ENCODE results near the gene THAP8. TPM values are rescaled to one million over a fixed set of nuclear protein-coding genes. Genes with fewer than 3 reads are reported as not detected.

Gene THAP8
- total and polyA plus RNA-seq, 2 donors (not counting 3 experiments of a cell fraction or from before 2014, with no cell fraction given) = 2.9 to 6.6 TPM

DNA sequence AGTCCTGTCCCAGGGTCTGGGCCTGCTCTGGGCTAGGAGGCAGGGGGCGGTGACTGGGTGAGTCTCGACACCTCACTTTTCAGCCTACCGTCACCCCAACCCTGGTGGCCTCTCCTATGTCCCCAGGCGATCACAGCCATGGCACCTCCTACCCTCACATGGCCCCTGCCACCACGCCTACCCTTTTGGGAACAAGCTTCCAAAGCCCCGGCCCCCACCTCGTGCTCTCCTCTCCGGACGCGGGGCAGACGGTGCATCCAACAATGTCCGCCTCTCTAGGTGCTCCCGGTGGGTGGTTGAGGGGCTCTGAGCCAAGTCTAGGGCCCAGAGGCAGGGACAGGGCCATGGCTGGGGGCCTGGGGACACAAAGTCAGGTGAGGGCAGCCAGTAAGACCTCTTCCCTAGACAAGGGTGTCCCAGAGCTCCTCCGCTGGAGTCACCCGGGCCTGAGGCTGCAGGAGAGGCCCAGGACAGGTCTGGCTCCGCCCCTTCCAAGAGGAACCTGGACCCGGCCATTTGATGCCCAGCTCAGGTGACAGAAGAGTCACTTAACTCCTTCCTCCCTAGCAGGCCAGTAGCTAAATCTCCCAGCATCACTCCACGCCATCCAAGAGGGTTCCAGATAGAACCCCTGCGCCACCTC, 45.6 kb downstream of the THAP8 start, which contains the start of gene SYNE4:
Gene SYNE4, minus strand, starts transcription at position 478 of the 643 bp plus-strand sequence. Its CDS starts 132 bp downstream, at position 346.
- H3K27ac ChIP-seq (ENCODE audit: insufficient read depth, low read depth, low read length) = no peak within 1 kb of the TSS
- H4K20me1 ChIP-seq (replicated peaks; ENCODE audit: control insufficient read depth, extremely low read depth, insufficient read depth, low read length) = no peaks in the 10 kb centered on the region
- FAIRE-seq (no peak), DNase-seq (ENCODE audit: low read depth, low spot score) (no peak)
- no peak within 1 kb of the TSS for H3K9ac ChIP-seq (replicated peaks; ENCODE audit: extremely low read depth, insufficient read depth, low read length)
- dilution Hi-C loops (cut with MboI; ENCODE audit: extremely low pct_ligation_motif_present, low sequenced_read_pairs) = no loop called here
- H3K79me2 ChIP-seq (ENCODE audit: control insufficient read depth, insufficient read depth, low read length) = no peaks in the 10 kb centered on the region
- H3K27me3 ChIP-seq (ENCODE audit: control insufficient read depth in 2 of 2, insufficient read depth in 2 of 2, low read length in 2 of 2) = no peaks in the 10 kb centered on the region
- H3K4me1 ChIP-seq (ENCODE audit: control insufficient read depth, extremely low read depth, insufficient read depth, low read length) = peaks cover 8% of the 10 kb centered on the region
- no peaks in the 10 kb centered on the region for H3K9me1 ChIP-seq (replicated peaks; ENCODE audit: control insufficient read depth, extremely low read depth, insufficient read depth, low read length)
- peak within 1 kb of the TSS in 1 of 3 experiments; percentile 20 for H3K4me3 ChIP-seq (replicated peaks in 1 of 3; ENCODE audit: insufficient read depth in 1 of 3, low read depth in 1 of 3, low read length in 3 of 3)
- TF ChIP-seq POLR2AphosphoS5 (IDR thresholded peaks at IDR 0.05; ENCODE audit: insufficient read depth, low read depth, low read length) (no peak), EZH2 (IDR thresholded peaks at IDR 0.05; ENCODE audit: borderline replicate concordance, low read depth, low read length, severe bottlenecking) (no peak), POLR2A (IDR thresholded peaks at IDR 0.05; ENCODE audit: low read depth, low read length) (no peak), GATA2 (IDR thresholded peaks at IDR 0.05; ENCODE audit: insufficient read depth, insufficient read length, low read depth, low read length) (no peak), JUN (IDR thresholded peaks at IDR 0.05; ENCODE audit: borderline replicate concordance, insufficient read depth, insufficient read length, low read depth) (no peak), MAX (IDR thresholded peaks at IDR 0.05; ENCODE audit: insufficient read depth, insufficient read length) (no peak), MYC (IDR thresholded peaks at IDR 0.05; ENCODE audit: low read depth, low read length) (no peak), FOS (IDR thresholded peaks at IDR 0.05; ENCODE audit: borderline replicate concordance, insufficient read depth, low read length) (no peak), CTCF (IDR thresholded peaks at IDR 0.05; ENCODE audit: extremely low read depth in 1 of 2, insufficient read depth in 1 of 2, low read depth in 1 of 2, low read length in 2 of 2) (no peak)
- H3K9me3 ChIP-seq (replicated peaks; ENCODE audit: control insufficient read depth, insufficient read depth, low read length) = no peaks in the 10 kb centered on the region
- intact Hi-C loops (cut with micrococcal nuclease) = no loop called here
- H3K4me2 ChIP-seq (ENCODE audit: insufficient read depth, low read length) = peak within 1 kb of the TSS; percentile 34
- H3K36me3 ChIP-seq (ENCODE audit: control insufficient read depth in 2 of 2, extremely low read depth in 1 of 2, insufficient read depth in 2 of 2, low read length in 2 of 2) = no peaks in the 10 kb centered on the region
- ChIA-PET CTCF (interaction anchor here (0.9 to 2.0 kb wide), 2 partner anchors 11 to 120 kb away, joined by 3 to 4 read pairs; no protein-coding TSS in a partner anchor), POLR2A (interaction anchor here (0.6 kb wide), 1 partner anchor 76 kb away, joined by 3 read pairs; no protein-coding TSS in a partner anchor)
- H2AFZ ChIP-seq (ENCODE audit: low read depth, low read length) = peak within 1 kb of the TSS; percentile 75
- no TSS peak for BruUV-seq (replicated peaks)
